ENCODE data around the gene HEBP2. TPM values are rescaled to one million over a fixed set of nuclear protein-coding genes. Genes with fewer than 3 reads are reported as not detected.
A peak's percentile ranks its signal among the peaks of the same experiment; 100 is the strongest.

HEBP2 gene
- total and polyA plus RNA-seq, 2 donors (not counting 3 experiments of a cell fraction or from before 2014, with no cell fraction given), result 22.5 to 75.3 TPM

GRCh38 chr6:138403324-138403800, 661 bp upstream of the HEBP2 start:
- no peak for FAIRE-seq
- TSS peak; percentile 87 for BruUV-seq (replicated peaks)
- peak overlapping the region; percentile 78 for H3K4me2 ChIP-seq (ENCODE audit: insufficient read depth, low read length)
- POLR2A ChIA-PET, result interaction anchor here (0.6 kb wide), 1 partner anchor 296 kb away, joined by 4 read pairs; no protein-coding TSS in a partner anchor
- intact Hi-C loops (cut with micrococcal nuclease) (no loop called here), dilution Hi-C loops (cut with MboI; ENCODE audit: extremely low pct_ligation_motif_present, low sequenced_read_pairs) (no loop called here)
- no peak for TF ChIP-seq MYC (IDR thresholded peaks at IDR 0.05; ENCODE audit: low read depth, low read length)
- no peak for TF ChIP-seq JUN (IDR thresholded peaks at IDR 0.05; ENCODE audit: borderline replicate concordance, insufficient read depth, insufficient read length, low read depth)
- TF ChIP-seq POLR2A (IDR thresholded peaks at IDR 0.05; ENCODE audit: low read depth, low read length), result no peak
- no peak for TF ChIP-seq GATA2 (IDR thresholded peaks at IDR 0.05; ENCODE audit: insufficient read depth, insufficient read length, low read depth, low read length)
- peak; percentile 23 to 68 for TF ChIP-seq CTCF (IDR thresholded peaks at IDR 0.05; ENCODE audit: extremely low read depth in 1 of 2, insufficient read depth in 1 of 2, low read depth in 1 of 2, low read length in 2 of 2)
- TF ChIP-seq FOS (IDR thresholded peaks at IDR 0.05; ENCODE audit: borderline replicate concordance, insufficient read depth, low read length), result no peak
- H3K27ac ChIP-seq (ENCODE audit: insufficient read depth, low read depth, low read length), result peak overlapping the region; percentile 76
- peak overlapping the region; percentile 80 for H3K9ac ChIP-seq (replicated peaks; ENCODE audit: extremely low read depth, insufficient read depth, low read length)
- peaks cover 3 to 8% of the 10 kb centered on the region in 2 experiments for H3K36me3 ChIP-seq (ENCODE audit: control insufficient read depth in 2 of 2, extremely low read depth in 1 of 2, insufficient read depth in 2 of 2, low read length in 2 of 2)
- H4K20me1 ChIP-seq (replicated peaks; ENCODE audit: control insufficient read depth, extremely low read depth, insufficient read depth, low read length), result no peaks in the 10 kb centered on the region
- CTCF ChIA-PET, result interaction anchor here (1.0 to 5.2 kb wide), 8 partner anchors 9 to 403 kb away, joined by 3 to 50 read pairs (median 3); partner anchors contain the start of gene SMIM28
- H3K4me3 ChIP-seq (replicated peaks in 1 of 3; ENCODE audit: insufficient read depth in 1 of 3, low read depth in 1 of 3, low read length in 3 of 3), result peak overlapping the region; percentile 51 to 78 (median 76)
- DNase-seq (ENCODE audit: low read depth, low spot score), result no peak
- peaks cover 11% of the 10 kb centered on the region for H3K4me1 ChIP-seq (ENCODE audit: control insufficient read depth, extremely low read depth, insufficient read depth, low read length)
- H3K9me1 ChIP-seq (replicated peaks; ENCODE audit: control insufficient read depth, extremely low read depth, insufficient read depth, low read length), result no peaks in the 10 kb centered on the region
- peaks cover 4% of the 10 kb centered on the region for H3K79me2 ChIP-seq (ENCODE audit: control insufficient read depth, insufficient read depth, low read length)
- H3K9me3 ChIP-seq (replicated peaks; ENCODE audit: control insufficient read depth, insufficient read depth, low read length), result no peaks in the 10 kb centered on the region
- no peaks in the 10 kb centered on the region for H3K27me3 ChIP-seq (ENCODE audit: control insufficient read depth in 2 of 2, insufficient read depth in 2 of 2, low read length in 2 of 2)
- H2AFZ ChIP-seq (ENCODE audit: low read depth, low read length), result peak overlapping the region; percentile 92

Data from endothelial cell of umbilical vein (primary cell).